WTC11 (cell line): ENCODE data around the gene UMAD1.

Experiments used
- ELF4 ChIP-seq: sonication (generic); formaldehyde crosslinking; IDR thresholded peaks from 2 replicates; pipeline ENCODE4 v1.8.1; 2022; ENCODE audit warnings: low read depth, mild to moderate bottlenecking, moderate library complexity, missing genetic modification reagents
- FOXK1 ChIP-seq: sonication (generic); formaldehyde crosslinking; IDR thresholded peaks from 2 replicates; pipeline ENCODE4 v1.8.0; 2022; ENCODE audit warnings: mild to moderate bottlenecking, moderate library complexity, missing genetic modification reagents
- HMGXB4 ChIP-seq: sonication (generic); formaldehyde crosslinking; IDR thresholded peaks from 2 replicates; pipeline ENCODE4 v1.8.1; 2023; ENCODE audit warnings: mild to moderate bottlenecking, moderate library complexity, missing genetic modification reagents
- JUN ChIP-seq: sonication (generic); formaldehyde crosslinking; IDR thresholded peaks from 2 replicates; pipeline ENCODE4 v1.8.0; 2023; ENCODE audit warnings: mild to moderate bottlenecking, missing genetic modification reagents
- MAX ChIP-seq: sonication (generic); formaldehyde crosslinking; IDR thresholded peaks from 2 replicates; pipeline ENCODE4 v1.8.0; 2022; ENCODE audit warnings: mild to moderate bottlenecking, missing genetic modification reagents
- NR2C2 ChIP-seq: sonication (generic); formaldehyde crosslinking; IDR thresholded peaks from 2 replicates; pipeline ENCODE4 v1.8.0; 2022; ENCODE audit warnings: mild to moderate bottlenecking, missing genetic modification reagents
- ZNF121 ChIP-seq: sonication (generic); formaldehyde crosslinking; IDR thresholded peaks from 2 replicates; pipeline ENCODE4 v1.8.0; 2023; ENCODE audit warnings: missing genetic modification reagents
- TF ChIP-seq, protein P1 (sequence below): sonication (generic); formaldehyde crosslinking; IDR thresholded peaks from 2 replicates; pipeline ENCODE4 v1.8.1; 2022; ENCODE audit warnings: low read depth, mild to moderate bottlenecking, moderate library complexity, missing genetic modification reagents, borderline replicate concordance
- TF ChIP-seq, protein P2 (sequence below): sonication (generic); formaldehyde crosslinking; IDR thresholded peaks from 2 replicates; pipeline ENCODE4 v1.8.0; 2022; ENCODE audit warnings: mild to moderate bottlenecking, missing genetic modification reagents
- TF ChIP-seq, protein P3 (sequence below): fragments of 200-600 bp; IDR thresholded peaks from 2 replicates; pipeline ENCODE4 v1.8.0; 2022; ENCODE audit warnings: antibody characterized with exemption
- TF ChIP-seq, protein P4 (sequence below): sonication (generic); formaldehyde crosslinking; conservative IDR thresholded peaks from 2 replicates; pipeline ENCODE4 v1.8.1; 2022; ENCODE audit warnings: mild to moderate bottlenecking, missing genetic modification reagents
- TF ChIP-seq, protein P5 (sequence below): sonication (generic); formaldehyde crosslinking; IDR thresholded peaks from 2 replicates; pipeline ENCODE4 v1.8.1; 2022; ENCODE audit warnings: low read depth, missing genetic modification reagents, borderline replicate concordance

DNA sequence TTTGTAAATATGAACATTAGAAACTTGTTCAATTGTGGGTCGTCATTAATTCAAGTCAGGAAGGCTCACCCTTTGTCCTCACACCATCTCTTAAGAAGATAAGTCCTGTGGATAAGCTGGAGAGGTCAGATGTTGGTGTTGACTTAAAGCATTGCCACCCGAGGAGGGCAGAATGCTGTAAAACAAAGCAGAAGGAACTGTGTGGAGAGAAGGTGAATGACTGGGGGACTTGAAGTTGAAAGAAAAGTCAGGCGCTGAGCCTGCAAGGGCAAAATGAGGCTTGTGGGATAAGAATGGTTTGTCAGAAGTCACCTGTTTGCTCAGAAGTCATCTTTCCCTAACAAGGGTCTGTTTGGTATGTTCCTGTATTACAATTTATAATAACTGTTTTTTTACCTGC lies 68.7 kb downstream of the UMAD1 start:
- TF ChIP-seq ZNF121 (CRISPR knock-in tag) (no peak), HMGXB4 (no peak), NR2C2 (CRISPR knock-in tag) (no peak), ELF4 (CRISPR knock-in tag) (no peak), MAX (CRISPR knock-in tag) (no peak), FOXK1 (CRISPR knock-in tag) (no peak), JUN (CRISPR knock-in tag) (no peak)
- TF ChIP-seq, protein P1, sequence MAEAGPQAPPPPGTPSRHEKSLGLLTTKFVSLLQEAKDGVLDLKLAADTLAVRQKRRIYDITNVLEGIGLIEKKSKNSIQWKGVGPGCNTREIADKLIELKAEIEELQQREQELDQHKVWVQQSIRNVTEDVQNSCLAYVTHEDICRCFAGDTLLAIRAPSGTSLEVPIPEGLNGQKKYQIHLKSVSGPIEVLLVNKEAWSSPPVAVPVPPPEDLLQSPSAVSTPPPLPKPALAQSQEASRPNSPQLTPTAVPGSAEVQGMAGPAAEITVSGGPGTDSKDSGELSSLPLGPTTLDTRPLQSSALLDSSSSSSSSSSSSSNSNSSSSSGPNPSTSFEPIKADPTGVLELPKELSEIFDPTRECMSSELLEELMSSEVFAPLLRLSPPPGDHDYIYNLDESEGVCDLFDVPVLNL, result no peak
- TF ChIP-seq, protein P2, sequence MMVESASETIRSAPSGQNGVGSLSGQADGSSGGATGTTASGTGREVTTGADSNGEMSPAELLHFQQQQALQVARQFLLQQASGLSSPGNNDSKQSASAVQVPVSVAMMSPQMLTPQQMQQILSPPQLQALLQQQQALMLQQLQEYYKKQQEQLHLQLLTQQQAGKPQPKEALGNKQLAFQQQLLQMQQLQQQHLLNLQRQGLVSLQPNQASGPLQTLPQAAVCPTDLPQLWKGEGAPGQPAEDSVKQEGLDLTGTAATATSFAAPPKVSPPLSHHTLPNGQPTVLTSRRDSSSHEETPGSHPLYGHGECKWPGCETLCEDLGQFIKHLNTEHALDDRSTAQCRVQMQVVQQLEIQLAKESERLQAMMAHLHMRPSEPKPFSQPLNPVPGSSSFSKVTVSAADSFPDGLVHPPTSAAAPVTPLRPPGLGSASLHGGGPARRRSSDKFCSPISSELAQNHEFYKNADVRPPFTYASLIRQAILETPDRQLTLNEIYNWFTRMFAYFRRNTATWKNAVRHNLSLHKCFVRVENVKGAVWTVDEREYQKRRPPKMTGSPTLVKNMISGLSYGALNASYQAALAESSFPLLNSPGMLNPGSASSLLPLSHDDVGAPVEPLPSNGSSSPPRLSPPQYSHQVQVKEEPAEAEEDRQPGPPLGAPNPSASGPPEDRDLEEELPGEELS, result no peak
- TF ChIP-seq, protein P3, sequence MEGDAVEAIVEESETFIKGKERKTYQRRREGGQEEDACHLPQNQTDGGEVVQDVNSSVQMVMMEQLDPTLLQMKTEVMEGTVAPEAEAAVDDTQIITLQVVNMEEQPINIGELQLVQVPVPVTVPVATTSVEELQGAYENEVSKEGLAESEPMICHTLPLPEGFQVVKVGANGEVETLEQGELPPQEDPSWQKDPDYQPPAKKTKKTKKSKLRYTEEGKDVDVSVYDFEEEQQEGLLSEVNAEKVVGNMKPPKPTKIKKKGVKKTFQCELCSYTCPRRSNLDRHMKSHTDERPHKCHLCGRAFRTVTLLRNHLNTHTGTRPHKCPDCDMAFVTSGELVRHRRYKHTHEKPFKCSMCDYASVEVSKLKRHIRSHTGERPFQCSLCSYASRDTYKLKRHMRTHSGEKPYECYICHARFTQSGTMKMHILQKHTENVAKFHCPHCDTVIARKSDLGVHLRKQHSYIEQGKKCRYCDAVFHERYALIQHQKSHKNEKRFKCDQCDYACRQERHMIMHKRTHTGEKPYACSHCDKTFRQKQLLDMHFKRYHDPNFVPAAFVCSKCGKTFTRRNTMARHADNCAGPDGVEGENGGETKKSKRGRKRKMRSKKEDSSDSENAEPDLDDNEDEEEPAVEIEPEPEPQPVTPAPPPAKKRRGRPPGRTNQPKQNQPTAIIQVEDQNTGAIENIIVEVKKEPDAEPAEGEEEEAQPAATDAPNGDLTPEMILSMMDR, result no peak
- TF ChIP-seq, protein P4, sequence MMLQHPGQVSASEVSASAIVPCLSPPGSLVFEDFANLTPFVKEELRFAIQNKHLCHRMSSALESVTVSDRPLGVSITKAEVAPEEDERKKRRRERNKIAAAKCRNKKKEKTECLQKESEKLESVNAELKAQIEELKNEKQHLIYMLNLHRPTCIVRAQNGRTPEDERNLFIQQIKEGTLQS (CRISPR knock-in tag), result no peak
- TF ChIP-seq, protein P5, sequence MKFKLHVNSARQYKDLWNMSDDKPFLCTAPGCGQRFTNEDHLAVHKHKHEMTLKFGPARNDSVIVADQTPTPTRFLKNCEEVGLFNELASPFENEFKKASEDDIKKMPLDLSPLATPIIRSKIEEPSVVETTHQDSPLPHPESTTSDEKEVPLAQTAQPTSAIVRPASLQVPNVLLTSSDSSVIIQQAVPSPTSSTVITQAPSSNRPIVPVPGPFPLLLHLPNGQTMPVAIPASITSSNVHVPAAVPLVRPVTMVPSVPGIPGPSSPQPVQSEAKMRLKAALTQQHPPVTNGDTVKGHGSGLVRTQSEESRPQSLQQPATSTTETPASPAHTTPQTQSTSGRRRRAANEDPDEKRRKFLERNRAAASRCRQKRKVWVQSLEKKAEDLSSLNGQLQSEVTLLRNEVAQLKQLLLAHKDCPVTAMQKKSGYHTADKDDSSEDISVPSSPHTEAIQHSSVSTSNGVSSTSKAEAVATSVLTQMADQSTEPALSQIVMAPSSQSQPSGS (CRISPR knock-in tag), result no peak
